Sigmoid colon (tissue), 7 donors: ENCODE data around the gene CRYBA1. TPM values are rescaled to one million over a fixed set of nuclear protein-coding genes. Genes with fewer than 3 reads are reported as not detected.

Source experiments
- DNase-seq: peaks from one replicate; pipeline ENCODE4 v3.0.0-alpha.2; 2019
- H3K27ac ChIP-seq, 4 donors: fragments of 200-600 bp; sonication (generic); one replicate each; pipeline ENCODE4 v1.5.1; 2016 to 2019; ENCODE audit warnings: mild to moderate bottlenecking in 1 of 4
- H3K27me3 ChIP-seq, 3 donors: fragments of 200-600 bp; sonication (generic); one replicate each; pipeline ENCODE4 v1.5.1; 2019; ENCODE audit warnings: mild to moderate bottlenecking in 1 of 3
- H3K36me3 ChIP-seq, 4 donors: fragments of 200-600 bp; sonication (generic); one replicate each; pipeline ENCODE4 v1.5.1; 2016 to 2019
- H3K4me1 ChIP-seq, 4 donors: fragments of 200-600 bp; sonication (generic); one replicate each; pipeline ENCODE4 v1.5.1; 2017 to 2019
- H3K4me3 ChIP-seq, 4 donors: fragments of 200-600 bp; sonication (generic); one replicate each; pipeline ENCODE4 v1.5.1; 2017 to 2019; ENCODE audit warnings: mild to moderate bottlenecking in 2 of 4, moderate library complexity in 1 of 4
- H3K9me3 ChIP-seq, 4 donors: fragments of 200-600 bp in 3 of 4; sonication (generic) in 3 of 4; one replicate each; pipeline versions ENCODE4 v1.5.1 to v1.6.1; 2013 to 2019
- EP300 ChIP-seq, 4 donors: sonication (generic); formaldehyde crosslinking; IDR thresholded peaks; one replicate each; pipeline ENCODE4 v1.6.1; 2017; ENCODE audit warnings: antibody characterized with exemption in 4 of 4
- POLR2A ChIP-seq, 2 donors: fragments of 450-650 bp; IDR thresholded peaks; one replicate each; pipeline ENCODE4 v1.6.1; 2016; ENCODE audit warnings: antibody characterized with exemption in 2 of 2, mild to moderate bottlenecking in 2 of 2, moderate library complexity in 2 of 2
- POLR2AphosphoS5 ChIP-seq, 4 donors: sonication (generic); formaldehyde crosslinking; IDR thresholded peaks; one replicate each; pipeline ENCODE4 v1.6.1; 2017; ENCODE audit warnings: antibody characterized with exemption in 4 of 4
- WGBS, 2 donors: extraction: QIAGEN DNeasy Blood & Tissue Kit; methylation state at CpG; one replicate each; pipeline ENCODE4 v1.1.7; 2013; 5-methylcytosine and 5-hydroxymethylcytosine counted together
- intact Hi-C: fragments of 100-400 bp; cut with DNase I; formaldehyde crosslinking; loops from one replicate; pipeline ENCODE4 v1.15.1; 2023
- polyA plus RNA-seq, 3 donors: library from polyadenylated mRNA; stranded (reverse); fragments of 200-250 nt; gene quantifications; one replicate each; pipeline ENCODE4 v1.2.3, GENCODE V29; 2013
- total RNA-seq, 4 donors: library from RNA; depleted of rRNA; stranded (reverse); fragments of >200 nt; gene quantifications; one replicate each; pipeline ENCODE4 v1.1.0, GENCODE V29; 2016
- TF ChIP-seq, protein P1 (sequence below), 4 experiments: fragments of 450-650 bp in 3 of 4; fragments of 200-600 bp in 1 of 4; IDR thresholded peaks; one replicate each; pipeline ENCODE4 v1.5.1; 2016 to 2019; ENCODE audit warnings: antibody characterized with exemption in 4 of 4, mild to moderate bottlenecking in 3 of 4, moderate library complexity in 2 of 4
- donor health status: healthy with polysubstance abuse.
- donor health status: Bipolar disorder and iron deficiency.
- donor health status: healthy.

CRYBA1 gene
- total and polyA plus RNA-seq, 7 donors: not detected

DNA sequence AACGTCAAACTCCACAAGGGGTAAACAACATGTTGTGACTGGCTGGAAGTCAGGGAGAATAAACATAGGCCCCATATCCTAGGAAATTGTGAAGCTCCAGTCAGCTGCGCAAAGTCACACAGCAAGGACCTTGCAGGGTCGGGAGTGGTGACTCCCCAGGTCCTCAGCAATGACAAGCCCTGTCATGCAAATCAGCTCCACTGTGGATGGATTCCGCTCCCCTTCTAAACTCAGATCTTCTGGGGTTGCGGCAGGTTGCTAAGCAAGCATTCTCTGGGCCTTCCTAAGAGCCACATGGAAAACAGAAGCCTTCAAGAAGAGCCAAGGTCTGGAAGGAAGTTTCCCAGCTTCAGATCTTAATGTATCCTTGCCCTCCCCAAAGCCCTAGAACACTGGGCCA lies 37.6 kb upstream of the CRYBA1 start:
- 88 to 89% methylated on average over 5 of the region's 5 CpGs for WGBS, 2 donors
- Histone ChIP-seq H3K27ac (no peak overlapping the region), H3K4me1 (no peaks in the 10 kb centered on the region), H3K36me3 (no peaks in the 10 kb centered on the region), H3K9me3 (no peaks in the 10 kb centered on the region), H3K4me3 (no peak overlapping the region), H3K27me3 (no peaks in the 10 kb centered on the region)
- intact Hi-C loops: no loop called here
- no peak for TF ChIP-seq POLR2AphosphoS5 (IDR thresholded peaks at IDR 0.05)
- TF ChIP-seq POLR2A (IDR thresholded peaks at IDR 0.05): no peak
- TF ChIP-seq, protein P1, sequence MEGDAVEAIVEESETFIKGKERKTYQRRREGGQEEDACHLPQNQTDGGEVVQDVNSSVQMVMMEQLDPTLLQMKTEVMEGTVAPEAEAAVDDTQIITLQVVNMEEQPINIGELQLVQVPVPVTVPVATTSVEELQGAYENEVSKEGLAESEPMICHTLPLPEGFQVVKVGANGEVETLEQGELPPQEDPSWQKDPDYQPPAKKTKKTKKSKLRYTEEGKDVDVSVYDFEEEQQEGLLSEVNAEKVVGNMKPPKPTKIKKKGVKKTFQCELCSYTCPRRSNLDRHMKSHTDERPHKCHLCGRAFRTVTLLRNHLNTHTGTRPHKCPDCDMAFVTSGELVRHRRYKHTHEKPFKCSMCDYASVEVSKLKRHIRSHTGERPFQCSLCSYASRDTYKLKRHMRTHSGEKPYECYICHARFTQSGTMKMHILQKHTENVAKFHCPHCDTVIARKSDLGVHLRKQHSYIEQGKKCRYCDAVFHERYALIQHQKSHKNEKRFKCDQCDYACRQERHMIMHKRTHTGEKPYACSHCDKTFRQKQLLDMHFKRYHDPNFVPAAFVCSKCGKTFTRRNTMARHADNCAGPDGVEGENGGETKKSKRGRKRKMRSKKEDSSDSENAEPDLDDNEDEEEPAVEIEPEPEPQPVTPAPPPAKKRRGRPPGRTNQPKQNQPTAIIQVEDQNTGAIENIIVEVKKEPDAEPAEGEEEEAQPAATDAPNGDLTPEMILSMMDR (IDR thresholded peaks at IDR 0.05): no peak
- TF ChIP-seq EP300 (IDR thresholded peaks at IDR 0.05): no peak
- DNase-seq: no peak

DNA sequence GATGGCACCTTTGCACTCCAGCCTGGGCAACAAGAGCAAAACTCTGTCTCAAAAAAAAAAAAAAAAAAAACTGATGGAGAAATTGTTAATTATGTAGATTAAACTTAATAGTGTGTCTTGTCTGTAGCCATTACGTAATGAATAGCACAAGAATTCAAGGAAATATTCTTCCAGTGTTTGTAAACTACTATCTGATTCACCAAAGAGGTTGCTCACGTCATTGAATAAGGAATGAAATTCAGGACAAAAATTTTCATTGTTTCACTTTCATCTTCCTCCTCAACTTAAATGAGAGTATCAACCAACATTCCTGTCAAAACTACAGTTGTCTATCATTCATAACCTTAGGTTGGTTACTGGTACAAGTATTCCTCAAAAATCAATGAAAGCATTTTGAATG lies 35.8 kb upstream of the CRYBA1 start:
- no peak for DNase-seq
- no peaks in the 10 kb centered on the region for H3K9me3 ChIP-seq
- intact Hi-C loops: no loop called here
- H3K27ac ChIP-seq: no peak overlapping the region
- no peak overlapping the region for H3K4me3 ChIP-seq
- TF ChIP-seq, protein P1 (IDR thresholded peaks at IDR 0.05): no peak
- TF ChIP-seq EP300 (IDR thresholded peaks at IDR 0.05) (no peak), POLR2A (IDR thresholded peaks at IDR 0.05) (no peak), POLR2AphosphoS5 (IDR thresholded peaks at IDR 0.05) (no peak)
- no peaks in the 10 kb centered on the region for H3K36me3 ChIP-seq
- WGBS, 2 donors: 67 to 78% methylated on average over 2 of the region's 2 CpGs
- H3K4me1 ChIP-seq: no peaks in the 10 kb centered on the region
- no peaks in the 10 kb centered on the region for H3K27me3 ChIP-seq

DNA sequence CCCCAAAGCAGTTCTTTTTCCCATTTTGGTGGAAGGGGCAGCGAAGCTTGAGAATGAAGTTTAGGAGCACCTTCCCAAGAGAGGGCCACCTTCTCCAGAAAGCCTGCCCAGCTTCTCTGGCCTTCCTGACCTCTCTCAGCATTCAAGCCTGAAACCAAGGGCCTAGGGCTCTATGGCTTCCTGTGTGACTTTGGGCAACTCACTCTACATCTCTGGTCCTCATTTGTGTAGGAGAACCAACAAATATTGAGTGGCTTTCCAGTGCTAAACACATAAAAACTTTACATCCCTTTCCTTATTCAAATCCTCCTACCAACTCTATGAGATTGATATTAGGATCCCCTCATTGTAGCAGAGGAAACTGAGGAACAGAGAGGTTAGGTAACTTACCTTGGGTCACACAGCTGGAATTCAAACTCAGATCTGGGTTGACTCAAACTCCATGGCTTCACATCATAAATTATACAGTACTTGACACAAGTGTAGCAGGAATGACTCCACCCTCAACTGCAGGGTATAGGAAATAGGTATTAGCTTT lies 34.5 kb upstream of the CRYBA1 start:
- WGBS, 2 donors: 97 to 100% methylated on average over 1 of the region's 1 CpG
- Histone ChIP-seq H3K4me1 (no peaks in the 10 kb centered on the region), H3K27me3 (no peaks in the 10 kb centered on the region), H3K9me3 (no peaks in the 10 kb centered on the region), H3K27ac (no peak overlapping the region), H3K4me3 (no peak overlapping the region), H3K36me3 (no peaks in the 10 kb centered on the region)
- no peak for DNase-seq
- intact Hi-C loops: no loop called here
- TF ChIP-seq, protein P1 (IDR thresholded peaks at IDR 0.05): no peak

DNA sequence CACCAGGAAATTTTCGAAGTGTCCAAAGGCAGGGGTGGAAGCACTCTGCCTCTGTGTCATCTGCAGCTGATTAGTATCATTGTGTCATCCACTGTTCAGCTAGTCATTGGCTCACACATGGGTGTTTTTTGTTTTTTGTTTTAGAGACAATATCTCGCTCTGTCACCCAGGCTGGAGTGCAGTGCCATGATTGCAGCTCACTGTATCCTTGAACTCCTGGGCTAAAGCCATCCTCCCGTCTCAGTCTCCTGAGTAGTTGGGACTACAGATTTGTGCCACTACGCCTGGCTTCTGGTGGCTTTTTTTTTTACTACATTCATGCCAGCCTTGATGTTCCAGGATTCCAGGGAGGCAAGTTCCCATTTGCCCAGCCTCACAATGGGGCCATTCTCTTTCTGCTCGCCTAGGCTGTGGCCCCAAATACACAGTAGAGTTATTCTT lies 34.0 kb upstream of the CRYBA1 start:
- intact Hi-C loops: no loop called here
- no peaks in the 10 kb centered on the region for H3K36me3 ChIP-seq
- TF ChIP-seq POLR2AphosphoS5 (IDR thresholded peaks at IDR 0.05): no peak
- TF ChIP-seq EP300 (IDR thresholded peaks at IDR 0.05): no peak
- TF ChIP-seq POLR2A (IDR thresholded peaks at IDR 0.05): no peak
- no peaks in the 10 kb centered on the region for H3K4me1 ChIP-seq
- 69 to 87% methylated on average over 5 of the region's 5 CpGs for WGBS, 2 donors
- H3K27ac ChIP-seq: no peak overlapping the region
- H3K4me3 ChIP-seq: no peak overlapping the region
- H3K27me3 ChIP-seq: no peaks in the 10 kb centered on the region
- H3K9me3 ChIP-seq: no peaks in the 10 kb centered on the region
- DNase-seq: no peak

DNA sequence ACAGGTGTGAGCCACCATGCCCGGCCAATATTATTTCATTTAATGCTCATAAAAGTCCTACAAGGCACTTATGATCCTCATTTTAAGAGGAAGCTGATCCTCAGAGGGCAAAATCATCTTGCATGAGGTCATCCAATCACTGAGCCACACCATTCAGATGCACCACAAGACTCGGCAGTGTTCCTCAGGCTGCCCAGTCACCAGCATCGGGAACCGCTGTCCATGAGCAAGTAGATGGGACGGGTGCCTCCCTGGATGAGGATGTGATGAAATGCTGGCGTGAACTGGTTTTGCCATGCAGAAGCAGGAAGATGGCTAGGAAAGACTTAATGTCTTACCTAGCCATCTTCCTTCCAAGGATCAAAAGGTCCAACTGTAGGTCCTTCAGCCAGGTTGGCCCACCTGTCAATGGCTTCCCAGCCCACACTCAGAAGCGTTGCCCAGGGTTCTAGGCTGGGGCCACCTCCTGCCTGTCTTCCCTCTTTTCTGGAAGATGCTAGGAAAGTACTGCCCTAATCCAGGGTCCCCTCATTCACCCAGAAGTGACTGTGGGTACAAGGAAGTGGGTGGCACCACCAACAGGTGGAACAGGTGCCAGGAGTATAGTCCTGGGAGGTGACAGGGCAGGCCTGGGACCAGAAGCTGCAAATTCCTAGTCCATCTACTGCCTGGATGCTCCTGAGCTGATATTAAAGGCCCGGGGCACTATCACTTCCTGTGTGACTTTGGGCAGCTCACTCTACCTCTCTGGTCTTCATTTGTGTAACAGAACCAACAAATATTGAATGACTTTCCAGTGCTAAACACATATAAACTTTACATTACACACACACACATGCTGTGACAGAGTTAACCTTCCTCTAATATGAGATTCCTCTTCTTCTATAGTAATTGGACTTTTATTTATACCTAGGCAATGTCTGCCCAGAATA lies 32.2 kb upstream of the CRYBA1 start:
- Histone ChIP-seq H3K4me3 (no peak overlapping the region), H3K36me3 (no peaks in the 10 kb centered on the region), H3K27ac (no peak overlapping the region), H3K27me3 (no peaks in the 10 kb centered on the region), H3K4me1 (peaks cover 0 to 7% (median 5%) of the 10 kb centered on the region in 4 donors), H3K9me3 (no peaks in the 10 kb centered on the region)
- TF ChIP-seq EP300 (IDR thresholded peaks at IDR 0.05): no peak
- TF ChIP-seq, protein P1 (IDR thresholded peaks at IDR 0.05): no peak
- TF ChIP-seq POLR2A (IDR thresholded peaks at IDR 0.05): no peak
- TF ChIP-seq POLR2AphosphoS5 (IDR thresholded peaks at IDR 0.05): no peak
- intact Hi-C loops: loop anchor here (5.0 kb wide), 1 partner anchor 78 kb away; the partner anchor contains the start of gene NUFIP2
- WGBS, 2 donors: 90 to 92% methylated on average over 8 of the region's 8 CpGs
- DNase-seq: no peak
